Kidney (tissue), 14 donors: ENCODE data around the gene NECAB2. TPM values are rescaled to one million over a fixed set of nuclear protein-coding genes. Genes with fewer than 3 reads are reported as not detected.
A peak's percentile ranks its signal among the peaks of the same experiment; 100 is the strongest.

Experiments
- DNase-seq, 5 donors: peaks; one replicate each; pipeline ENCODE4 v3.0.0-alpha.2; 2013 to 2020
- FAIRE-seq: peaks from 2 replicates; lab custom pipeline; 2012; peaks lifted over from hg19 to GRCh38; lab: Jason Lieb, UNC
- H3K27ac ChIP-seq, 2 donors: one replicate each; pipeline ENCODE4 v1.7.0; 2013; ENCODE audit warnings: low read depth in 2 of 2, low read length in 2 of 2, inconsistent platforms in 1 of 2
- H3K27me3 ChIP-seq: one replicate; pipeline ENCODE4 v1.7.1; 2013; ENCODE audit warnings: low read length, inconsistent platforms; ENCODE audit not compliant: control insufficient read depth, insufficient read depth
- H3K36me3 ChIP-seq, 3 donors: one replicate each; pipeline versions ENCODE4 v1.7.0 to v1.7.1; 2013; ENCODE audit warnings: low read length in 3 of 3, control low read depth in 1 of 3, inconsistent platforms in 1 of 3; ENCODE audit not compliant: insufficient read depth in 3 of 3, control insufficient read depth in 2 of 3
- H3K4me1 ChIP-seq, 3 donors: one replicate each; pipeline versions ENCODE4 v1.7.0 to v1.7.1; 2013; ENCODE audit warnings: low read length in 3 of 3, inconsistent platforms in 1 of 3, low read depth in 1 of 3; ENCODE audit not compliant: control insufficient read depth in 2 of 3, insufficient read depth in 2 of 3
- H3K4me3 ChIP-seq, 3 donors: one replicate each; pipeline versions ENCODE4 v1.7.0 to v1.8.1; 2013; ENCODE audit warnings: low read length in 3 of 3, control low read depth in 1 of 3, inconsistent platforms in 1 of 3
- H3K9ac ChIP-seq, 3 donors: one replicate each; pipeline versions ENCODE4 v1.7.0 to v1.7.1; 2013; ENCODE audit warnings: low read length in 3 of 3, control low read depth in 1 of 3, inconsistent platforms in 1 of 3
- H3K9me3 ChIP-seq, 3 donors: one replicate each; pipeline versions ENCODE4 v1.7.0 to v1.7.1; 2013; ENCODE audit warnings: low read length in 3 of 3, control low read depth in 1 of 3, inconsistent platforms in 1 of 3; ENCODE audit not compliant: control insufficient read depth in 2 of 3, insufficient read depth in 1 of 3
- CTCF ChIP-seq: IDR thresholded peaks from 3 replicates; pipeline ENCODE4 v1.5.1; 2012; ENCODE audit warnings: mild to moderate bottlenecking, moderate library complexity, borderline replicate concordance; ENCODE audit not compliant: insufficient read depth; ENCODE audit errors: extremely low read depth
- intact Hi-C: fragments of 100-400 bp; cut with DNase I; formaldehyde crosslinking; loops from one replicate; pipeline ENCODE4 v1.11.1; 2022
- polyA plus RNA-seq: library from polyadenylated mRNA; stranded (reverse); fragments of 350-450 nt; fragmentation: Illumina TruSeq; extraction: RNeasy Lipid Tissue Mini Kit (QIAGEN cat#74804); gene quantifications from one replicate; pipeline ENCODE4 v1.2.3, GENCODE V29; 2014; ENCODE audit warnings: low read depth, low replicate concordance; ENCODE audit not compliant: insufficient read depth
- total RNA-seq: library from RNA; stranded (reverse); fragmentation: NEBNext Ultra II Directional; extraction: Animal tissue kit (Norgen Biotek cat#: 25700); gene quantifications from one replicate; pipeline ENCODE4 v1.2.1, GENCODE V29; 2021
- donor health status: control.
- donor health status: control.
- donor health status: control.
- donor health status: control.
- donor health status: control.
- donor health status: DM: yes; HTN: yes; CAD: no.
- donor health status: Normal renal cell carcinoma (clear cell type).

Gene NECAB2
- total and polyA plus RNA-seq, 2 donors from 2014 or later = 0.82 to 47.0 TPM

- Histone ChIP-seq H3K9ac (no peak overlapping the region), H3K27me3 (no peaks in the 10 kb centered on the region), H3K36me3 (peaks cover 0 to 32% (median 32%) of the 10 kb centered on the region in 3 donors), H3K27ac (no peak overlapping the region), H3K4me3 (no peak overlapping the region), H3K9me3 (no peaks in the 10 kb centered on the region), H3K4me1 (no peaks in the 10 kb centered on the region)
- DNase-seq = peak in 1 of 5 donors; percentile 58
- FAIRE-seq = no peak
- intact Hi-C loops = loop anchor here (10.0 kb wide), 1 partner anchor 87 kb away; the partner anchor contains the start of gene NECAB2
- no peak for TF ChIP-seq CTCF
These were observed 84.1 kb downstream of the NECAB2 start for GRCh38 chr16:84052071-84052622.

Other genes starting within 250 kb of the NECAB2 start
- 110 TPM for gene HSBP1, start 160.3 kb upstream of the NECAB2 start, total RNA-seq
- gene HSBP1, start 160.3 kb upstream of the NECAB2 start, polyA plus RNA-seq = 192 TPM
- gene MLYCD, start 69.1 kb upstream of the NECAB2 start, total RNA-seq = 8.8 TPM
- gene MLYCD, start 69.1 kb upstream of the NECAB2 start, polyA plus RNA-seq = 9.1 TPM
- gene OSGIN1, start 15.0 kb upstream of the NECAB2 start, total RNA-seq = 6.3 TPM
- 14.5 TPM for gene OSGIN1, start 15.0 kb upstream of the NECAB2 start, polyA plus RNA-seq
- not detected for gene SLC38A8, start 74.6 kb downstream of the NECAB2 start, total RNA-seq
- gene SLC38A8, start 74.6 kb downstream of the NECAB2 start, polyA plus RNA-seq = 0.30 TPM
- 91.7 TPM for gene MBTPS1, start 148.7 kb downstream of the NECAB2 start, total RNA-seq
- gene MBTPS1, start 148.7 kb downstream of the NECAB2 start, polyA plus RNA-seq = 45.5 TPM
- gene HSDL1, start 176.9 kb downstream of the NECAB2 start, total RNA-seq = 13.3 TPM
- 12.1 TPM for gene HSDL1, start 176.9 kb downstream of the NECAB2 start, polyA plus RNA-seq
- 4.8 TPM for gene DNAAF1, start 177.1 kb downstream of the NECAB2 start, total RNA-seq
- gene DNAAF1, start 177.1 kb downstream of the NECAB2 start, polyA plus RNA-seq = 2.4 TPM
- 64.7 TPM for gene TAF1C, start 218.8 kb downstream of the NECAB2 start, total RNA-seq
- 24.7 TPM for gene TAF1C, start 218.8 kb downstream of the NECAB2 start, polyA plus RNA-seq
- gene ADAD2, start 222.9 kb downstream of the NECAB2 start, total RNA-seq = 0.72 TPM
- gene ADAD2, start 222.9 kb downstream of the NECAB2 start, polyA plus RNA-seq = 0.80 TPM